Peyer's patch (tissue), 4 donors: ENCODE results near the gene DOCK2.

ENCODE experiments used
- CTCF ChIP-seq, 6 experiments: fragments of 450-650 bp in 4 of 6; fragments of 200-600 bp in 2 of 6; sonication (generic) in 1 of 6; IDR thresholded peaks; one replicate each; pipeline ENCODE4 v1.5.1; 2017 to 2019; ENCODE audit warnings: antibody characterized with exemption in 6 of 6, mild to moderate bottlenecking in 3 of 6, moderate library complexity in 1 of 6
- POLR2A ChIP-seq, 2 donors: fragments of 450-650 bp; IDR thresholded peaks; one replicate each; pipeline ENCODE4 v1.5.1; 2017; ENCODE audit warnings: antibody characterized with exemption in 2 of 2, mild to moderate bottlenecking in 2 of 2, moderate library complexity in 2 of 2

- TF ChIP-seq CTCF (IDR thresholded peaks at IDR 0.05), result no peak
- TF ChIP-seq POLR2A (IDR thresholded peaks at IDR 0.05), result no peak
Measured at GRCh38 chr5:169700611-169701010, 63.5 kb downstream of the DOCK2 start.
